ENCODE measurements around the gene CACNG5.

The CACNG5 gene

GRCh38 chr17:66810951-66811682 is 23.8 kb upstream of the CACNG5 start:
- no peak overlapping the region for H3K4me3 ChIP-seq (replicated peaks; ENCODE audit: low read depth, low read length)
- no peak for TF ChIP-seq CTCF (IDR thresholded peaks at IDR 0.05; ENCODE audit: low read length, missing control alignments)
- DNase-seq (ENCODE audit: low read depth): no peak

GRCh38 chr17:66811683-66812054 is 23.2 kb upstream of the CACNG5 start:
- no peak for DNase-seq (ENCODE audit: low read depth)
- H3K4me3 ChIP-seq (replicated peaks; ENCODE audit: low read depth, low read length): no peak overlapping the region
- no peak for TF ChIP-seq CTCF (IDR thresholded peaks at IDR 0.05; ENCODE audit: low read length, missing control alignments)

- no peak overlapping the region for H3K4me3 ChIP-seq (replicated peaks; ENCODE audit: low read depth, low read length)
- TF ChIP-seq CTCF (IDR thresholded peaks at IDR 0.05; ENCODE audit: low read length, missing control alignments): no peak
- DNase-seq (ENCODE audit: low read depth): no peak
Measured at GRCh38 chr17:66812571-66812970, 22.3 kb upstream of the CACNG5 start.

- H3K4me3 ChIP-seq (replicated peaks; ENCODE audit: low read depth, low read length): no peak overlapping the region
- TF ChIP-seq CTCF (IDR thresholded peaks at IDR 0.05; ENCODE audit: low read length, missing control alignments): no peak
- DNase-seq (ENCODE audit: low read depth): no peak
Measured at GRCh38 chr17:66813296-66813695, 21.6 kb upstream of the CACNG5 start.

- no peak for TF ChIP-seq CTCF (IDR thresholded peaks at IDR 0.05; ENCODE audit: low read length, missing control alignments)
- no peak overlapping the region for H3K4me3 ChIP-seq (replicated peaks; ENCODE audit: low read depth, low read length)
- no peak for DNase-seq (ENCODE audit: low read depth)
Measured at GRCh38 chr17:66814026-66814425, 20.9 kb upstream of the CACNG5 start.

- H3K4me3 ChIP-seq (replicated peaks; ENCODE audit: low read depth, low read length): no peak overlapping the region
- no peak for DNase-seq (ENCODE audit: low read depth)
- TF ChIP-seq CTCF (IDR thresholded peaks at IDR 0.05; ENCODE audit: low read length, missing control alignments): no peak
Measured at GRCh38 chr17:66814570-66814969, 20.3 kb upstream of the CACNG5 start.

GRCh38 chr17:66817750-66818149 is 17.2 kb upstream of the CACNG5 start:
- no peak for TF ChIP-seq CTCF (IDR thresholded peaks at IDR 0.05; ENCODE audit: low read length, missing control alignments)
- DNase-seq (ENCODE audit: low read depth): no peak
- no peak overlapping the region for H3K4me3 ChIP-seq (replicated peaks; ENCODE audit: low read depth, low read length)

Measured in fibroblast of pulmonary artery (primary cell).